Kidney epithelial cell (primary cell): ENCODE measurements around the gene VASN. TPM values are rescaled to one million over a fixed set of nuclear protein-coding genes. Genes with fewer than 3 reads are reported as not detected.

Source experiments
- DNase-seq: peaks from one replicate; pipeline ENCODE4 v3.0.0-alpha.2; 2010; ENCODE audit warnings: low read depth
- H3K27me3 ChIP-seq: 2 replicates; pipeline ENCODE4 v1.6.0; 2011; ENCODE audit warnings: low read length; ENCODE audit not compliant: control insufficient read depth, insufficient read depth
- H3K36me3 ChIP-seq: 2 replicates; pipeline ENCODE4 v1.5.1; 2011; ENCODE audit warnings: low read length; ENCODE audit not compliant: control insufficient read depth, insufficient read depth
- H3K4me3 ChIP-seq: 2 replicates; pipeline ENCODE4 v1.5.1; 2011; ENCODE audit warnings: low read depth, mild to moderate bottlenecking, control low read depth, low read length
- CTCF ChIP-seq: IDR thresholded peaks from 2 replicates; pipeline ENCODE4 v1.5.1; 2011; ENCODE audit warnings: mild to moderate bottlenecking, moderate library complexity, low read length, control low read depth, inconsistent platforms; ENCODE audit not compliant: insufficient read depth, poor library complexity, severe bottlenecking
- total RNA-seq: library from RNA; depleted of rRNA; stranded (reverse); fragments of >200 nt; gene quantifications from 2 replicates; pipeline ENCODE4 v1.2.3, GENCODE V29; 2015

Gene VASN
- total RNA-seq, 1 donor from 2014 or later: 60.4 TPM

- H3K4me3 ChIP-seq: no peak overlapping the region
- TF ChIP-seq CTCF: no peak
- no peaks in the 10 kb centered on the region for H3K36me3 ChIP-seq
- no peaks in the 10 kb centered on the region for H3K27me3 ChIP-seq
- DNase-seq: no peak
These were observed 23.5 kb downstream of the VASN start for GRCh38 chr16:4395055-4395726.

GRCh38 chr16:4399001-4399730, 27.5 kb downstream of the VASN start:
- no peak for TF ChIP-seq CTCF
- no peak overlapping the region for H3K4me3 ChIP-seq
- no peak for DNase-seq
- no peaks in the 10 kb centered on the region for H3K27me3 ChIP-seq
- no peaks in the 10 kb centered on the region for H3K36me3 ChIP-seq

- no peak for TF ChIP-seq CTCF
- Histone ChIP-seq H3K36me3 (no peaks in the 10 kb centered on the region), H3K27me3 (no peaks in the 10 kb centered on the region), H3K4me3 (no peak overlapping the region)
- DNase-seq: no peak
These were observed 29.4 kb downstream of the VASN start for GRCh38 chr16:4401094-4401501.

- Histone ChIP-seq H3K4me3 (no peak overlapping the region), H3K36me3 (no peaks in the 10 kb centered on the region), H3K27me3 (no peaks in the 10 kb centered on the region)
- DNase-seq: no peak
- TF ChIP-seq CTCF: no peak
These were observed 29.9 kb downstream of the VASN start for GRCh38 chr16:4401510-4401909.

GRCh38 chr16:4402439-4403132, 30.9 kb downstream of the VASN start:
- H3K36me3 ChIP-seq: no peaks in the 10 kb centered on the region

More at GRCh38 chr16:4402439-4403132, 30.9 kb downstream of the VASN start:
- DNase-seq: no peak
- Histone ChIP-seq H3K27me3 (no peaks in the 10 kb centered on the region), H3K4me3 (no peak overlapping the region)
- TF ChIP-seq CTCF: peak; percentile 84
